Daoy (cell line): ENCODE results near the gene PTAR1. TPM values are rescaled to one million over a fixed set of nuclear protein-coding genes. Genes with fewer than 3 reads are reported as not detected.

Experiments used
- DNase-seq: peaks from one replicate; pipeline ENCODE4 v3.0.0-alpha.2; 2015; ENCODE audit warnings: low read depth
- total RNA-seq: library from RNA; depleted of rRNA; stranded (reverse); fragments of >200 nt; shearing (Covaris generic); gene quantifications from 2 replicates; pipeline ENCODE4 v1.2.3, GENCODE V29; 2014

Gene PTAR1
- total RNA-seq, 1 experiment from 2014 or later, result 41.8 TPM

DNA sequence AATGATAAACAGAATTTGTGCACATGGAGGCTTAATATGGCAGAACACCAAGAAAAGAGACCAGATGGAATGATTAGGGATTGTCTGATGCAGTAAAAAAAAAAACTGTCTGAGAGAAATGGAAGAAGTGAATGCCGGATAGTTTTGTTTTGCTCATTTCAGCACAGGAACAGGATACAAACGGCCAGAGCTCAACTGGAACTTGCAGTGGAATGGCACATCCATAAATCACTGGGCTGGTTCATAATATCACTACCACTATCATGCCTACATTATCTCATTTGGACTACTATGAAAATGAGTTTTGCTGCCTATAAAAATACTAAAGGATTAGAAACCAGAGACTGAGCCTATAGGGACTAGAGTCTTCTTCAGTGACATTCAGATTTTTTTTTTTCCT lies 9.7 kb downstream of the PTAR1 start:
- DNase-seq, result no peak

DNA sequence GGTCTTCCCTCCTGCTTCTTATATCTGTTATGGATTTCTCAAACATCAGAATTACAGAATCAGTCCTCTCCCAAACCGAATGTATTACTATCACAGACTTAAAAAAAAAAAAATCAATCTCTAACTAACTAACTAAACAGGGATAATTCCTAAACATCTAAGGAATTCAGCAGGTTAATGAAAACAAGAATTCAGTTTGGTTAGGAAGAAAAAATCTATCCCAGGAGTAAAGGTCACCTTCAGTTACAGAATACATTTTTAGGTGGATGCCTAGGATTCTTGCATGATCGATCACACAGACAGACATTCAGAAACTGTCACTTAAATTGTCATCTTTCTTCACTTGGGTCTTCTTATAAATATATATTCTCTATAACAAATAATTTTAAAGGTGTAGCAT lies 11.5 kb downstream of the PTAR1 start:
- no peak for DNase-seq

DNA sequence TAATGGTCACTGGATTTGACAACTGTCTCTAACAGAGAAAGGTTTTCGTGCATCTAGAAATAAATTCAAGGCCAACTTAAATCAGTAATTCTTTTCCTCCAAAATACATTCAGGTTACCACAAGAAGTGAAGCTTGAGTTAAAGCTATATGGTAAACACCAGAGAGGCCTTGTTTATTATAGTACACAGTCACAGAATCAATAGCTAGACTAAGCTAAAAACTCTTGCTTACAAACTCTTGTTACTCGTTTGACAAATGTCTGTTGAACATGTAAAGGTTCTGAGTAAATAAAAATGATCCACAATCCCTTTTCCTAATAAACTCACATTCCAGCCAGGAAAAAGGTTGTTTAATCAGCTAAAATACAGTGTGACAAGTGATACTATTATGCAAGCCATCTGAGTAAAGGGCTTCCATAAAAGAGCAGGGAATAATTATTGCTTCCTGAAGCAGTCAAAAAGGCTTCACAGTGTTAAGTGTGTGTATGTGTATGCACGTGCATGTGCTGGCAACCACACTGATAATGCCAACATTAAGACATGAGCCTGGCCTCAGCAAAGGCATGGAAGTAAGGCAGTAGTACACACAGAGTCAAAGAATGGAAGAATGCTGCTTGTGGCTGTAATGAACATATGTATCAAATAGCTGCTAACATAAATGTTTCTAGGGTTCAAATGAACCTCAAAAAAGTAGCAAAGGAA lies 12.8 kb downstream of the PTAR1 start:
- no peak for DNase-seq

DNA sequence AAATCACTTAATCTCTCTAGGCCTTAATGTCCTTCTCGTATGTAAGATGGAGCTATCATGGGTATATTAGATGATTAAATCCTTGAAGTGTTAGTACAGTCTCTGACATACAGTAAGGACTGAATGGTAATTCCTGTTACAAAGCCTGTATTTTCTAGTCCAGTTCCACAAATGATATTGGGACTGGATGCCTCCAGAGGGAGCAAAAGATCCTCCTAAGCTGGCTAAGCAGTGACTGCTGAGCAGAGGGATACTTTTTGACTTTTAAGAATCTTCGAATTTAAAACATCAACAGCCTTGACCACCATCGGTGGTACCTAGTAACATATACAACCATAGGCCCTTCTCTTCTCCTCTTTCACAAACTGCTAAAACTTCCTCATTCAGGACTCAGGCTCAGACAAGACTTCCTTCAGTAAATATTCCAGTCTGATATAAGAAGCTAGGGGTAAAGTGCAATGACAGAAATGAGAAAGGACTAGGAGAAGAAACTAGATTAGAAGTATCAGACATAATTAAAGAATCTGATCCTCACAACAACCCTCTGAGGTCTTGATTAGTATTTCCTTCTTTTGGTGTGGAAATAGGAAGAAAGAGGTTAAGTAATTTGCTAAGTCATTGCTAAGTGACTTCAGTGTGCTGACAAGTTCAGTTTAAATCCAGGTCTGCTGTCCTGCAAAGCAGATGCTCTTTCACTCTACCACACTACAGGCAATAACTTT lies 13.9 kb downstream of the PTAR1 start:
- DNase-seq, result no peak

DNA sequence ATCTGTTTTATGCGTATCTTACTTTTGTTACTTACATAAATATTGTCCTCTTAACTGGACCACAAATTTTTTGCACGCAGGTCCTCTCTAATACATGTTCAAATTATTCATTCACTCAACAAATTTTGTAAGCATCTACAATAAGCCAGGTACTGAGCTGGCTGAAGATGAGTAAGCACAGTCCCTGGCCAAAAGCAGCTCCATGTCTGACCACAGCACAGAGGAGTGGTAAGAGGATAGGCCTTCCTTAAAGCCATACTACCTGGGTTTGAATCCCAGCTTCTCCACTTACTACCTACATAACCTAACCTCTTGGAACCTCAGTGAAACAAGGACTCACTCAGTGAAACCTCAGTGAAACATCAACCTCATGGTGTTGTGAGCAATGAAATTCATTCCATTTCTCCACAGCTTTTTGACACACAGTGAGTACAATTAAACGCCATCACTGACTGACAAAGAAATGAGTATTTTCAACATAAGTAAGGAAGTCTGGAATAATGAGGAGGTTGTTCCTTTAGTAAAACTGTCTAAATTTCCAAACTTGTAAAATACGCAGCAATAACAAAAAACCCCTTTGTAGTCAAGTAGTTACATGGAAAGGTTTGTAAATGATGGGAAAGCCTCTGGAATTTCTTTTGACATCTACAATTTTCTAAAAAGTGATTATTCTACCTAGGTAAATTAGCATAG lies 15.0 kb downstream of the PTAR1 start:
- no peak for DNase-seq

DNA sequence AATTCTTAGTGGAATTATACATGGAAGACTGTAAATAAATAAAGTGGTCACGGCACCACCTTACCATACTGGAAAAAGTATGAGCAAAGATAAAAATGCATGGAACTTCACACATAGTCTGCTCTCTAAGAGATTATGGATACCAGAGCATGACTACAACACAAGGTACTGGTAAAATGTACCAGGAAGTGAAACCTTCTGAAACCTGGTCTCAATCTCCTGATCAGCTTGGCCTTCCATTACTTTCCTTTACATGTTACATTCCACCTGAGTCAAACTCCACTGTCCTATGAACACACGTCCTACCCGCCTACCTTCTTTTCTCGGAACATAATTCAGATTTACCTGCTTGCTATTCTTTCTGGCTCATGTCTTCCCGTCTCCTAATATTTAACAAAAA lies 15.9 kb downstream of the PTAR1 start:
- DNase-seq, result no peak

DNA sequence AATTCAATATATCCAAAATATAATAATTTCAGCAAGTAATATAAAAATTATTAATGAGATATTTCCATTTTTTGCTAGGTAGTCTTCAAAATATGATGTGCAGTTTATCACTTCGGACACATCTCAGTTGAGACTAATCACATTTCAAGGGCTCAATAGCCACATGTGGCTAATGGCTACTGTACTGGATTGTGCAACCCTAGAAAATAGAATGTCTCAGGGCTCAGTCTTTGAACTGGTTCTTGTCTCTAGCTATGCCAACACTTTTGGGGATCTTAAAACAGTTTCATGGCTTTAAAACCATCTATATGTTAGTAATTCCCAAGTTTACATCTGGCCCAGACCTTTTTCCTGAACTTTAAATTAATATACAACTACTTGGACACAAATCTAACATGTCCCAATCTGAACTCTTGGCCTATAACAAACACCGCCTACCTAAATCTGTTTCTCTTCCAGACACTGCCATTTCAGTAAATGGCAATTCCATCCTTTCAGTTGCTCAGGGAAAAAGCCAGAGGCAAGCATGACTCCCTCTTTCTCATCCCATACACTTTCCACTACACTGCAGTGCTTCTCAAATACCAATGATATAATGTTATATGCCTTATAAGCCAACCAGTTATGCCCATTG lies 18.8 kb downstream of the PTAR1 start:
- DNase-seq, result no peak

DNA sequence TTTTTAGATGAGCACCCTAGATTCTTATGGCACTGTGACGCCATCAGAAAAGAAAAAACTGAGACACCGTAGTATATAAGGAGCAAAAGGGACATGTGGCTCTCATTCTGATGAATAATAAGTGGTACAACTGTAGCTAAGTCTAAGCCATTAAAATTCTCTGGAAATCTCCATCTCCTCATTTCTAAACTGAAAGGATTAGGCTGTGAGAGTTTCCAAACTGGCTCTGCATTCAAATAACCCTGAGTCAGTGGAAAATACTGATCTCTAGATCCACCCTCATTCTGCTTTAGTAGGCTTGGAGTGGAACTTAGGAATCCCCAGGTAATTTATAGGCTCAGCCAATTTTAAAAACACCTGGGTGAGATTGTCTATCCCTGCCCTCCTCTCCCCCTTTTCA lies 28.5 kb downstream of the PTAR1 start:
- DNase-seq, result no peak

DNA sequence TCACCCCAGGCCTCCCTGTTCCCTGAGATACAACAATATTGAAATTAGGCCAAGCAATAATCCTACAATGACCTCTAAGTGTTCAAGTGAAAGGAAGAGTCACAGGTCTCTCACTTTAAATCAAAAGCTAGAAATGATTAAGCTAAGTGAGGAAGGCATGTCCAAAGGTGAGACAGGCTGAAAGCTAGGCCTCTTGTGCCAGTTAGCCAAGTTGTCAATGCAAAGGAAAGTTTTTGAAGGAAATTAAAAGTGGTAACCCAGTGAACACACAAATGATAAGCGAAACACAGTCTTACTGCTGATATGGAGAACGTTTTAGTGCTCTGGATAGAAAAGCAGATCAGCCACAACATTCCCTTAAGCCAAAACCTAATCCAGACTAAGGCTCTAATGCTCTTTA lies 39.8 kb downstream of the PTAR1 start:
- DNase-seq, result no peak

DNA sequence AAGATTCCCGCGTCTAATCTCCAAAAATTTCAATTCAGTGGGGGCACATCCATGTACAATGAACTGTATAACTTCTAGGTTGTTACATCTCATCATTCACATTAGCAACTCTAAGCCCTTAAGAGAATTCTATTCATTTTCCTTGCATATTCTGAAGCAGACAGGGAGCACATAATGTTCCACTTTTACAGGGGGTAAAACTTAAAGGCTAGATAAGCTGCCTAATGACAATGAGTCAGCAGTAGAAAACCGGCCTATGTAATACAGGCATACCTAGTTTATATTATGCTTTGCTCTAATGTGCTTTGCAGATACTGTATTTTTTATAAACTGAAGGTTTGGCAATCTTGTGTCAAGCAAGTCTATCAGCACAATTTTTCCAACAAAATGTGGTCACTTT lies 40.4 kb downstream of the PTAR1 start:
- no peak for DNase-seq

DNA sequence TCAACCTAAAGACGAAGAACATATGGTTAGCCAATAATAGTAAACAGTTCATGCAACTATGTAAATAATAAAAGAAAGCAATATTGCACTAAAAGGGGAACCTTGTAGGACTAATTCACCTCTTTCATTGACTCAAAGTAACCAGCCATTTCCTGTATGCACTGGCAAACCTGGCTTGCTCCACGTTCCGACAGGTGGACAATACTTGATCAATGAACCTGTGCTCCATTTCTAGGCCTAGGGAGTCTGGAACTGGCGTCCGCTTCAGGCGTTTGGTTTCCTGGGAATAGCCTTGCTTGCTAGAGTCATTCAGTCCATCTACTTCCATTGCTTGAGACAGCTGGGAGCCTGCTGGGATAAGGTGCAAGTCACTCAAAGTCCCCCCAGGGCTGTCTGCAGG lies 41.6 kb downstream of the PTAR1 start:
- no peak for DNase-seq

DNA sequence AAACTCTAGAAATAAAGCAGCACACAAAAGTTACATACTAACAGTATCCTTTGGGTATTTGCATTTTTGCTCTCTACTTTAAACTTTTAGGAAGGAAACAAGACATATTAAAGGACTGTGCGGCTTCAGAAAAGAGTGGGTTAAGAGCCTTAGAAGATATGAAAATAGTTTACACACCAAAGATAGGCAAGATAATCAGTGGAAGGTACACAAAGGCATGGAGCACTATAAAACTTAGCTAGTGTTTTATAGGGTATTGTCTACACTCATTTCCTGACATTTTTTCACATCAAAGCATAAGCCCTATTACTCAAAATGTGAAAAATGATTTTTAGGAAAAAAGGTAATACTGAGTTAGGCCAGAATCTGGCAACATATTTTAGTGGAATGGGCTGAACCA lies 44.0 kb downstream of the PTAR1 start:
- DNase-seq, result no peak

DNA sequence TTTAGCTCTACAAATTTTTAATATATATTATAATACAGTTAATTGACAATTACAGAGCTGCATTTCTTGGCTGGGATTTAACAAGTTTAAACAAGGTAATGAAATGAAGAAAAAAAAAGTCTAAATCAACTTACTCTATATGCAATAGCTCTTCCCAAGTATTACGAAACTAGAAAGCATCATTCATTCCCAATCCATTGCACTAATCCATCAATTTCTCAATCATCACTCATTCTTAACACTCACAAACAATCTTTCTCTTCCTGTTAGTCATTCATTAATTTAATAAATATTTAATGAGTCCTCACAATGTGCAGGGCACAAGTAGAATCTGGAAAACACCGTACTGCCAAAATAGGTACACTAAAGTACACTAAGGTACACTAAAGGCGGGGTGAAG lies 44.7 kb downstream of the PTAR1 start:
- DNase-seq, result no peak

DNA sequence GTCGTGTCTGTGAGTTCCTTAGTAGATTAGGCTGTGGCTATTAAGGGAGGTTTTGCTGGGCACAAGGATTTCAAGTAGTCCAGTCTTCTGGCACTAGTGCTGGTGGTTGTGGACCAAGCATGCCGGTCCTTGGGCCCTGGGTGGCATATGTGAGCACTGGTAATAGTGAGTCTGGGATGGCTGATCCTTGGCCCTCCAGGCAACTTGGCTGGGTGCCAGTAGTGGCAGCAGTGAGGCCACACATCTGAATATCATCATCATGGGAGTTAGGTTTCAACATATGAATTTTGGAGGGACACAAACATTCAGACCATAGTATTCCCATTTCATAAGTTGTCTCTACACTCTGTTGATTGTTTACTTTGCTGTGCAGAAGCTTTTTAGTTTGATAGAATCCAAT lies 62.3 kb downstream of the PTAR1 start:
- no peak for DNase-seq

DNA sequence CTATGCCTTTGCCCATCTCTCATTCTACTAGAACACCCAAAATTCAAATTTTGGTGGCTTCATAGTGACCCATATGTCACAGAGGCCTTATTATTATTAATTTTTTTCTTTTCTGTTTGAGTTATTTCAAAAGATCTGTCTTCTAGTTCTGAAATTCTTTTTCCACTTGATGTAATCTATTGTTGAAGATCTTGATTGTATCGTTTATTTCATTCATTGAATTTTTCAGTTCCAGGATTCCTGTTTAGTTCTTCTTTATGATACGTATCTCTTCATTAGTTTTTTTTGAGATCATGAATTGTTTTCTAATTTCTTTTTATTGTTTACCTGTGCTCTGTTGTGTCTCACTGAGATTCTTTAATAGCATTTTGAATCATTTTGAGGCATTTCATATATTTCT lies 63.0 kb downstream of the PTAR1 start:
- no peak for DNase-seq

DNA sequence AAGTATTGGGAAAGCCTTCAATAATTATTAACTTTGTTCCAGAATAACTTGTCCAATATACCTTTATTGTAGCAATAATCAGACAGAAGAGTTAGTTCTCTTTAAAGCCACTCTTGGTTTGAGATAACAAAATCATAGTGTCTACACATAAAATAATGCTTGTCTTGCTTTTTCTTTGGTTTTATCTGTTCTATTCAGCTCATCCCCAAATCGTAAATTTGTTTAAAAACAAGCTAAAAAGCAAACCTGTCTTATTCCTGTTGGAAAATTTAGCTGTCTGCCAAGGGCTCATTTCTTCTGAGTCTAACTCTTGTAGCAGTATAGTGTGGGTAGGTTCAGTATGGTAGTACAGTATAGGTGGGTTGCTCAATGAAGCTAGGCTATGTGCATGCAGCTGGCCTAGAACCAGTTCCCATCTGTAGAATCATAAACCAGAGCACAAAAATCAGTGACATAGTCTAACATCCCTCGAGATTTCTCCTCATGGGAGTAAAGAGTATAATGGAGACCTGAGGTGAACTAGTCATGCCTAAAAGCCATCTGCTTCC lies 69.7 kb downstream of the PTAR1 start:
- no peak for DNase-seq

DNA sequence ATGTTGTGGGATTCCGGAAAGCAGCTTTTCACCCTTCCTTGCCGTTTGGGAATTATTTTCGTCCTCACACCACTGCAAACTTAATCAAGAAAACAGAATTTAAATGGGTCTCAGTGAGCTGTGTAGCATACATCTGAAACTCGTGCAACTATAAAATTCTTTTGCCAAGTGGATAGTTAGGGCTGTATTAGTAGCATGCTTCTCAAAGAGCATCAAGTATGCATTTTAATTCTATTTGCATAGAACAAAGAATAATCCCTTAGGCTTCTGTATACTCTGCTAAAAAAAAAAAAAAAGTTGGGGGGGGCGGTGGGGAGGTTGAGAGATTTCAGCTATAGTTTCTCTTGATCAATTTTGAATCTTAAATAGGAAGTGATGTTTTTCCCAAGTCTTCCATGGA lies 75.9 kb downstream of the PTAR1 start:
- no peak for DNase-seq

DNA sequence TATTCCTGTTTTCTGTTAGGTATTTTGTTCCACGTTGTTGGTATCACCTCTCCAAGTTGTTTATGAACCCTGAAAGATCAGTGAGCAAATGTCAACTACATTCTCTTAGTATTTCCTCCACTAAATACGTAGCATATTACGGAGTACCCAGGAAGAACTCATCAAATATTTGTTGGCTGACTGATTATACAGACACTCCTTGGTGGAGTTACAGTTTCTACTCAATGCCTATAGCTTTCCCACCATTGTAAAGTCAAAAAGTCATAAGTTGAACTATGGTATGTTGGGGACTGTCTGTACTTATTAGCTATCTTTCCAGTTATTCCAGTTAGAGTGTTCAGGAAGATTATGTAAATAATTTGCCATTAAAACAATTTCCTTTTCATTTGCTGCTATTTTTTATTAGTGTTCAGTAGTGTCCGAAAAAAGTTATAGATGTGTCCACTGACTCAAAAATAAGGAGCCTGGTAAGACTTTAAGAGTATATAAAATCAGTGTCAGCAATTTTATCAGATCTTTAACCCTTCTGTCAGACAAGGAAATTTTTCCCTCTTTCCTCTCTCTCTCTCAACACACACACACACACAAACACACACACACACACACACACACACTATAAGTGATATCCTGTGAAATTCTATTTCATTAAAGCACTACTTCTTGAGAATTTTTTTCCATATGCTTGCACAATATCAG lies 80.8 kb downstream of the PTAR1 start:
- no peak for DNase-seq

DNA sequence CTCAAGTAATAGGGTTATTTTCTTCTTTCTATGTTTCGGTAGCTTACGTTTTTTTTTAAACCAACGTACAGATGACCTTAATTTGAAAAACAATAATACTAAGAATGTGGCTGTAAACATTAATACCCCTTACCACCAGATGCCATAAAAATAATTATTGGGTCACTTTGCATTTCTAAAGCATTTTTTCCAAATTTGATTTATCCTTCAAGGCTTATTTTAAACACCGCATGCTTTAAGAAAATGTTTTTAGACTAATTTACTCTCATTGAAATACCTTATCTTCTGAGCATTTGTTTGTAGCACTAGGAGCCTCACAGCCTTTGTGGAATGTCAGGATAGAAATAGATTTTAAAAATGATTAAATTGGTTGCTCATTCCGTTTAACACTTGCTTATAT lies 81.9 kb downstream of the PTAR1 start:
- no peak for DNase-seq

DNA sequence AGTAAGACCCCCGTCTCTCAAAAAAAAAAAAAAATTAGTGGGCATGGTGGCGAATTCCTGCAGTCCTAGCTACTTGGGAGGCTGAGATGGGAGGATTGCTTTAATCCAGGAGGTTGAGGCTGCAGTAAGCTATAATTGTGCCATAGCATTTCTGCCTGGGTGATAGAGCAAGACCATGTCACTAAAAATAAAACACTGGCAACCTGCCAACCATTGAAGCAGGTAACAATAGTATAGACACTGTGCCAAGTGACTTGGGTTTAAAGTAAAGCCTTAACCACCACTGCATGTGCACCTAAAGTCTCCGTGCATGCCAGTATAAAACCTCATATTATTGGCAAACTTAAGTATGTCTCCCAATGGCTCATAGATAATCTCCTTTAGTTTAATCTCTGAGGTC lies 84.2 kb downstream of the PTAR1 start:
- no peak for DNase-seq

DNA sequence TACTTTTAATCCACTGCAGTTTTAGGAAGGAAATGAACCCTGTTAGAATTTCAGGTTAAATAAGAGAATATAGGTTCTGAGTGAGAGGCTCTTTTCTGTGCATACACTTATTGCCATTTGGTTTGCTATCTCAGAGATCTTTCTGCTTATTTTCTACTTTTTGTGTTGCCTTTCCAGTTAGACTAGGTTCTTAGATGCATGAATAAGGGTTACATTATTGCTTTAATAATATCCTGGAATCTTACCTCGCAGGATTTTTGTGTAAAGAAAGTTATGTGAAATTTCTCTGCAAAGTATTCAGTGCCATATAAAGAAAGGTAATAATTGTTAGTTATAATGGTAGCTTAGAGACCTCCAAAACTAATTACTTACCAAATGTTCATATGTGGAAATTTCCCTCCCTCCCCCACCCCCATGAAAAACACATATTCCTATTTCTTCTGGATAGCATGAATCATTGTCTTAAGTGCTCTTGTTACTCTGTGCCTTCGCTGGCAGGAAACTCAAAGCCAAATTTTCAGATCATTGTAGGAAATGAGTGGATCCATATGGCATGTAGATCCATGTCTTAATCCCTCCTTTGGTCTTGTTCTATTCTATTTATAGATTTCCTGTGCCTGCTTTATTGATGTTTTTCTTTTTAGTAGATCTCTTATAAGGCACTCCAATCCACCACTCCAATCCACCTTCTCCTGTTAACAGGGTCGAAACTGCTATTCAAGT lies 84.9 kb downstream of the PTAR1 start:
- DNase-seq, result peak; percentile 67
